Prostate gland (tissue), 2 donors: ENCODE results near the gene RABGAP1L.

Source experiments
- CTCF ChIP-seq, 4 experiments: fragments of 200-600 bp in 2 of 4; fragments of 450-650 bp in 2 of 4; sonication (generic) in 2 of 4; IDR thresholded peaks; 1 replicate in 3 of 4; 2 replicates in 1 of 4; pipeline ENCODE4 v1.5.1; 2016 to 2019; ENCODE audit warnings: antibody characterized with exemption in 4 of 4, mild to moderate bottlenecking in 2 of 4, moderate library complexity in 2 of 4
- POLR2A ChIP-seq: fragments of 450-650 bp; IDR thresholded peaks from one replicate; pipeline ENCODE4 v1.6.1; 2016; ENCODE audit warnings: antibody characterized with exemption, mild to moderate bottlenecking
- POLR2AphosphoS5 ChIP-seq: sonication (generic); formaldehyde crosslinking; IDR thresholded peaks from one replicate; pipeline ENCODE4 v1.6.1; 2017; ENCODE audit warnings: antibody characterized with exemption

GRCh38 chr1:174696026-174696821 lies 536.9 kb downstream of the RABGAP1L start:
- TF ChIP-seq CTCF (IDR thresholded peaks at IDR 0.05) (no peak), POLR2A (no peak), POLR2AphosphoS5 (no peak)
